Heart left ventricle (tissue), 13 donors: Measurements from ENCODE around the gene GYS1.

Experiments
- CTCF ChIP-seq, 12 donors: fragments of 200-600 bp; sonication (generic) in 4 of 12; IDR thresholded peaks; one replicate each; pipeline versions ENCODE4 v1.5.0 to v1.8.0; 2018 to 2022; ENCODE audit warnings: antibody characterized with exemption in 12 of 12, mild to moderate bottlenecking in 5 of 12
- POLR2A ChIP-seq, 2 donors: fragments of 450-650 bp; IDR thresholded peaks; one replicate each; pipeline ENCODE4 v1.6.1; 2017; ENCODE audit warnings: antibody characterized with exemption in 2 of 2, mild to moderate bottlenecking in 2 of 2, moderate library complexity in 2 of 2
- donor health status: ischemic (EF 13 %, LVEDD 7.1; RV severe dilation, severe dysfunction).
- donor health status: DM: no; HTN: yes; CAD: no.
- donor health status: DM: no; HTN: no; CAD: no.
- donor health status: ischemic (EF 25% LVEDD 6.9; RV normal size, moderate dysfunction).
- donor health status: ischemic (EF 25% LVEDD 5.7; RV mildly dilated, moderate dysfunction).
- donor health status: ischemic (EF 35%, LVEDD 5.7; RV mildly dilated, moderate dysfunction).
- donor health status: nonischemic (EF 11% LVEDD 7.7; RV severe dilation, severe dysfunction).
- donor health status: DM: yes; HTN: yes; CAD: no.
- donor health status: PGD.
- donor health status: ischemic (EF 29% LVEDD 5.4; RV normal size, mild dysfunction).
- donor health status: nonischemic (EF 23%, LVEDD 6.1; RV moderate dilation, normal function).

- TF ChIP-seq CTCF (IDR thresholded peaks at IDR 0.05), result no peak
- no peak for TF ChIP-seq POLR2A (IDR thresholded peaks at IDR 0.05)
These were observed 31.5 kb downstream of the GYS1 start for GRCh38 chr19:48961673-48962028.
